Fibroblast of skin of left quadriceps (primary cell): ENCODE data around the gene MEST.
"Not testable (repeated sequence)": the region's sequence is repeated elsewhere in the genome, so short reads cannot be mapped to it uniquely, and the experiment has no call there.

Experiments
- DNase-seq, 2 experiments: peaks; one replicate each; pipeline ENCODE4 v3.0.0-alpha.2; 2013; ENCODE audit warnings: low read depth in 2 of 2

Gene MEST

DNA sequence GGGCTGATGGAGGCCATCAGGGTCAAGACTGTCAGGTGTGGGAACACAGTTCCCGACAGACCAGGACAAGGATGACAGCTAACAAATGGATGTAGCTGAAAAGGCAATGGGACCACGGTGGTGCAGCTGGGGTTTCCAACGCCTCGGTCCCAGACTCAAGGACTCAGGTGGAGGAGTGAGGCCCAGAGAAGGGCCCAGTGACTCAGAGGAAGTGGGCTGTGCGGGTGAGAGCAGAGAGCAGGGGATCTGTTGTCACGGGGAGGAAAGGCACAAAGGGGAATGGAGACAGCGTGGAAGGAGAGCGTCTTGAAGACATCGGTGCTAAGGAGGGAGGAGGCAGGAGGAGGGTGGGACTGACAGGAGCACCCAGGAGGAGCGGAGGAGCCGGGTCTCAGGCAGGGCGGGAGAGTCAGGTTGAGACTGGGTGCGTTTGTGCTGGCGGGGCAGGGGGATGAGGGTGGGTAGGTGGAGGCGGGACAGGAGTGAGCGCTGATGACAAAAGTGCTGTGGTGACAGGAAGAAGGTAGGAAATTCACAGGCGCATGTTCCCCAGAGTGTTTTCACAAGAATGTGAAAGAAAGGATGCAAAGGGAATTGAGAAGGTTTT is 31.7 kb downstream of the MEST start:
- DNase-seq = not testable (repeated sequence)

DNA sequence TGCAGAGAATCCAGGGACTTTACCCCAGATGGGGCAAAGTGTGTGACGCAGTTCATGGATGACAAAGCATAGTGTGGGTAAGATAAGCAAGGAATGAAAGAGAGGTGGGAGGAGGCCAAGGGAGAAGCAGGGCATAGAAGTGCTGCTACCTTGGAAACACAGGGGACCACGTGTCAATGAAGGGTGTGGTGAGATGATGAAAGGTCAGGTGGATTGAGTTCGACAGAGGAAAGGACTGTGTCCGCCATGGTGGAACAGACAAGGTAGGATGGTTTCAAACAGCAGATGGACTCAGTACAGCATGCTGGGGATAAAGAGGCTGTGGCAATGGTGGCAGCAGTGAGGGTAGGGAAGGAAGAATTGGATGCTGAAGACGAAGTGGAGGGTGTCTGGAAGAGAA is 32.7 kb downstream of the MEST start:
- DNase-seq = no peak

DNA sequence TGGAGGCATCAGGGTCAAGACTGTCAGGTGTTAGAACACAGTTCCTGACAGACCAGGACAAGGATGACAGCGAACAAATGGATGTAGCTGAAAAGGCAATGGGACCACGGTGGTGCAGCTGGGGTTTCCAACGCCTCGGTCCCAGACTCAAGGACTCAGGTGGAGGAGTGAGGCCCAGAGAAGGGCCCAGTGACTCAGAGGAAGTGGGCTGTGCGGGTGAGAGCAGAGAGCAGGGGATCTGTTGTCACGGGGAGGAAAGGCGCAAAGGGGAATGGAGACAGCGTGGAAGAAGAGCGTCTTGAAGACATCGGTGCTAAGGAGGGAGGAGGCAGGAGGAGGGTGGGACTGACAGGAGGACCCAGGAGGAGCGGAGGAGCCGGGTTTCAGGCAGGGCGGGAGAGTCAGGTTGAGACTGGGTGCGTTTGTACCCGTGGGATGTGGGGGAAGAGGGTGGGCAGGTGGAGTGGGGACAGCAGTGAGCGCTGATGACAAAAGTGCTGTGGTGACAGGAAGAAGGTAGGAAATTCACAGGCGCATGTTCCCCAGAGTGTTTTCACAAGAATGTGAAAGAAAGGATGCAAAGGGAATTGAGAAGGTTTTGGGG is 36.0 kb downstream of the MEST start:
- DNase-seq = not testable (repeated sequence)

DNA sequence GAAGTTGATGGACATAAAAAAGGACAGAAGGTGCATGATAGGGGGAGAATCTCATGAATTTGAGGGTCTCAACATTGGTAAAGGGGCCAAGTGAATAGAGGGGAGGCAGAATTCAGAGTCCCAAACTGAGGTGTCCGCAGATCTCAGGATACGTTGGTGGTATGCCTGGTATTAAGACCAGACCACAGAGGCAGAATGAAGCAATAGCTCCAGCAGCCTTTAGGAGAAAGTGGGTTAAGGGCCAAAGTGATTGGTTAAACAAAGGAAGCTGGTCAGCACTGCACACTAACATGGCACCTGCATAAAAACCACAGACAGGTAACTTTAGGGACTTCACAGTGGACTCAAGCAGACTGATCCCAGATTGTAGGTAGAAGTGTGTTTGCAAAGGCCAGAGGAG is 37.5 kb downstream of the MEST start:
- no peak for DNase-seq

DNA sequence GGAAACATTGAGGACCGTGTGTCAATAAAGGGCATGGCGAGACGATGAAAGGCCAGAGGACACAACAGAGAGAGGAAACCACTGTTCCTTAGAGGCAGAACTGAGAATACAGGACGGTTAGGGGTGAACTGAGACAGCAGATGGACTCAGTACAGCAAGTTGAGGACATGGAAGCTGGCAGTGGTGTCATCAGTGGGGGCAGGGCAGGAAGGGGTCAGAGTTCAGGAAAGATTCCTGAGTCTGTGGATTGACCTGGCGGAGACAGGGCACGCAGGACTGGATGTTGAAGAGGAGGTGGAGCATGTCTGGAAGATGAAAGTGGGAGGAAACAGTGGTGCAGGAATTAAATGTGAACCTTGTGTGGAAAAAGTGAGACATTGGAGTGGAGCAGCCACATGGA is 46.0 kb downstream of the MEST start:
- not testable (repeated sequence) for DNase-seq

DNA sequence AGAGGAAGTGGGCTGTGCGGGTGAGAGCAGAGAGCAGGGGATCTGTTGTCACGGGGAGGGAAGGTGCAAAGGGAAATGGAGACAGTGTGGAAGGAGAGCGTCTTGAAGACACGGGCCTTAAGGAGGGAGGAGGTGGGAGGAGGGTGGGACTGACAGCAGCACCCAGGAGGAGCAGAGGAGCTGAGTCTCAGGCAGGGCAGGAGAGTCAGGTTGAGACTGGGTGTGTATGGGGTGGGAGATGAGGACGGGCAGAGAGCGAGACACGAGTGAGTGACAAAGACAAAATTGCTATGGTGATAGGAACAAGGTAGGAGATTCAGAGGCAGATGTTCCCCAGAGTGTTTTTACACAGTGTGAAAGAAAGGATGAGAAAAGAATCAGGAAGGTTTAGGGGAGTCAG is 49.4 kb downstream of the MEST start:
- not testable (repeated sequence) for DNase-seq

DNA sequence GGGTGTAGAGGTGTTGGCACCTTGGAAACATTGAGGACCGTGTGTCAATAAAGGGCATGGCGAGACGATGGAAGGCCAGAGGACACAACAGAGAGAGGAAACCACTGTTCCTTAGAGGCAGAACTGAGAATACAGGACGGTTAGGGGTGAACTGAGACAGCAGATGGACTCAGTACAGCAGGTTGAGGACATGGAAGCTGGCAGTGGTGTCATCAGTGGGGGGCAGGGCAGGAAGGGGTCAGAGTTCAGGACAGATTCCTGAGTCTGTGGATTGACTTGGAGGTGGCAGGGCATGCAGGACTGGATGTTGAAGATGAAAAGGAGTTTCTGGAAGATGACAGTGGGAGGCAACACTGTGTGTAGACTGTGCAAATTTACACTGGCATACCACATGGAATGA is 50.4 kb downstream of the MEST start:
- DNase-seq = not testable (repeated sequence)

DNA sequence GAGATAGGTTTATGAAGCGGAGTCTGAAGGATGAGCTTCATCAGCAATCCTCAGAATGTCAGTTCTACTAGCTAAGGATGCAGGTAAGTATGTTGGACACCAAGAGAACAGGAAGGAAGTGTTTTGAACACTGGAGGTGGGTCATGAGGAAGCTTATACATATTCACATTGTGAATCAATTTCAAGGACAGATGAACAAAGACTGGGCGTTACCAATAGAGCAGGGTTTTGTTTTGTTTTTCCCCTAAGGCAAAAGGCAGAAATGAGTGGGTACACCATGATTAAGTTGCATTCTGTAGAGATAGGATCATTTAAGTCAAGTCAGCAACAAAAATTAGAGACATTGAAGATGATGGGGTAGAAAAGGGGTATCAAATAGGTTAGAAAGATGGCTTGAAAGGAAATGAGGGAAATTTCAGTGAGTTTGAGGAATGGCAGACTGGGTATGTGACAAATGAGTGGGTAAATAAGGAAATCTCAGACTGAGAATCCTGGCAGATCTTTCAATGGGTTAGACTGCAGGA is 51.7 kb downstream of the MEST start:
- no peak for DNase-seq

DNA sequence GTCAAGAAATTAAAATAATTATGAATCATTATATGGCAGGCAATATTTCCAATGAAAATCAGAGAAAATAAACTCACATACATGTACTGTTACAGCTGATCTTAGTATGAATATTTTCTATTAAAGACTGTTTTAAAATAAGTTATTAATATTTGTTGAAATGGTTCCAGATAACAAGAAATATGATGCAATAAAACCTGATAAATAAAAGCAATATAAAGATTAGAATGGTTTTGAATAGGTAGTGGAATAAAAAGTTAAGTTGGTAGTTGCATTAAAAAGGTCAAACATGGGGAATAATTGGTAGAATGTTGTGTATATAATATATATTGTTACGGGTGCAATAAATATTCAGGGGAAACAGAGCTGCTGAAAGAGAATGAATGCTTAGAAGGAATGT is 52.5 kb downstream of the MEST start:
- no peak for DNase-seq

DNA sequence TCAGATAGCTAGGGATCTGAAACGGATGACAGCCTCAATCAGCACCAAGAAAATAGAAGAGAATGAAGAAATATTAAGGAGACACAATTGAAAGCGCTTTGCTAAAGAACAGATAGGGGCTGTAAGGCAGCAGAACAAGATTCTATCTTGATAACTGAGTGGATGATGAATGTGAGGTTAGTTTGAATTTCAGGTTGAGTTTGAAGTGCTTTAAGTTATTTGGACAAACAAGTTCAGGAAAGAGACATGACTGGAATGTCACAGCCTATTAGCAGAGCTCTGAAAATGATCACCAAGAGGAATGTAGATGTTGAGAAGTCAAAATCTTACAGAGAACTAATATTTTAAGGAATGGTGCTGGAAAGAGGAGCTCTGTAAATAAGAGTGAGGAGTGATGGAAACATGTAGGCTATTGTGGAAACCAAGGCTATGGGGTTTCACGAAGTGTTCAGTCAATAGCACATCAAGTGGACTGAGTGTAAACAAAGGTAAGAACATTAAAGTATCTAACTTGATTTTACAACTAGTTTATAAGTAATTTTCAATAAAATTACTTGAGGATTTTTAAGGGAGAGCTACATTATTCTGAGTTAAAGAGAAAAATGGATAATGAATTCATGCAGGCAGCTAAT is 61.6 kb downstream of the MEST start:
- no peak for DNase-seq

DNA sequence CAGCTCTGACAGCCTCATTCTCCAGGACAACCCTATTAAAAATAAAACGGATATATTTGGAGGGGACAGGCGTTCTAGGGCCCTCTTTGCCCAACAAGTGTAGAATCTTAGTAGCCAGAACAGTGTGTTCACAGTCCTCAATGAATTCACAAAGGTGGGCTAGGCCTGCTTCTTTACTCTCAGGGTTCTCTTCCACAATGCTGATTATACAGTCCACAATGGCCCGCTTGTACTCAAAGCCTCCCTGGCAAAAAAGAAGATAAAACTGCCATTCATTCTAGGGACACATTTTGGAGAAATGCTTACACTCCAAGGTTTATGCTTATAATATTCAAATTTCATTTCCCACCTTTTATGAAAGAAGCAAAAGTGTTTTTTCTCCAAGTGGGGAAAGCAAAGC is 62.6 kb downstream of the MEST start:
- DNase-seq = no peak
